Measurements from ENCODE around the gene TMEM175.

Gene TMEM175

DNA sequence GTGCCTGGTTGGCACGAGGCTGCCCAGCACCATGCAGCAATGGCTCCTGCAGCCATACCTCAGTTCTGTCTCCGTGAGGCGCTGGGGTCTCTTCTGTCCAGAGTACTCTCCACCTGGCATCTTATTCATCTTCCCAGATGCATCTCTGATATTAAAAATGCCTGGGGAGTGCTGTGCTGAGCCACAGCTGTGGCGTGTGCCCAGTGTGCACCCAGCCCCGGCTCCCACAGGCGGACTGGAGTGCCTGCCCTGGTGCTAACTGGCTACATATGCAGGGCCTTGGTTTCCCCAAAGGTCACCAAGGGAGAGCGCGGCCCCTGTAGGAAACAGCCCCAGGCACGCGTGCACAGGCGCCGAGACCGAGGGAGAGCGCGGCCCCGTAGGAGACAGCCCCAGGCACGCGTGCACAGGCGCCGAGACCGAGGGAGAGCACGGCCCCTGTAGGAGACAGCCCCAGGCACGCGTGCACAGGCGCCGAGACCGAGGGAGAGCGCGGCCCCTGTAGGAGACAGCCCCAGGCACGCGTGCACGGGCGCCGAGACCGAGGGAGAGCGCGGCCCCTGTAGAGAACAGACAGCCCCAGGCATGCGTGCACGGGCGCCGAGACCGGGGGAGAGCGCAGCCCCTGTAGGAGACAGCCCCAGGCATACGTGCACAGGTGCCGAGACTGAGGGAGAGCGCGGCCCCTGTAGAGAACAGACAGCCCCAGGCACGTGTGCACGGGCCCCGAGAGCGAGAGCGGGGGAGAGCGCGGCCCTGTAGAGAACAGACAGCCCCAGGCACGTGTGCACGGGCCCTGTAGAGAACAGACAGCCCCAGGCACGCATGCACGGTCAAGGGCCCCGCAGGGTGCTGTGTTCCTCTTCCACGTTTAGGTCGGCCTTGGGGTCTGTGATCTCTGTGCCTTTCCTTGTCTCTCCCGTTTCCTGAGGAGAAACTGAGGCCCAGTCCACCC is 14.5 kb downstream of the TMEM175 start:
- no peak for TF ChIP-seq CTCF (IDR thresholded peaks at IDR 0.05; ENCODE audit: low read depth, low read length, missing control alignments)
- no peak overlapping the region for H3K4me3 ChIP-seq (ENCODE audit: low read depth, low read length)
- DNase-seq (ENCODE audit: low read depth), result no peak

DNA sequence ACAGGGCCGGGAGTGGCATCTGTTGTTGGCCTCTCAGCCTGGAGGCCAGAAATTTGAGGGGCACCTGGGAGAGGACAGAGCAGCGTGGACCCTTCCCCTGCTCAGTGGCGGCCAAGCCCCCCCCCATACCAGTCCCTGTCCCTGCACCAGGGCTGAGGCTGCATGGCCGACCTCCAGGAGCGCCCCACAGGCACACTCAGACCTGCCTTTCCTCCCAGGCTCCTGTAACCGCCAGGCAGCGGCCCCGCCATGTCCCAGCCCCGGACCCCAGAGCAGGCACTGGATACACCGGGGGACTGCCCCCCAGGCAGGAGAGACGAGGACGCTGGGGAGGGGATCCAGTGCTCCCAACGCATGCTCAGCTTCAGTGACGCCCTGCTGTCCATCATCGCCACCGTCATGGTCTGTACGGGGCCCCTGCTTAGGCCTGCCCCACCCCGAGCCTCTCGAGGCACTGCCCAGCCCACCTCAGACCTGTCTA is 15.3 kb downstream of the TMEM175 start:
- no peak overlapping the region for H3K4me3 ChIP-seq (ENCODE audit: low read depth, low read length)
- TF ChIP-seq CTCF (IDR thresholded peaks at IDR 0.05; ENCODE audit: low read depth, low read length, missing control alignments), result no peak
- no peak for DNase-seq (ENCODE audit: low read depth)

DNA sequence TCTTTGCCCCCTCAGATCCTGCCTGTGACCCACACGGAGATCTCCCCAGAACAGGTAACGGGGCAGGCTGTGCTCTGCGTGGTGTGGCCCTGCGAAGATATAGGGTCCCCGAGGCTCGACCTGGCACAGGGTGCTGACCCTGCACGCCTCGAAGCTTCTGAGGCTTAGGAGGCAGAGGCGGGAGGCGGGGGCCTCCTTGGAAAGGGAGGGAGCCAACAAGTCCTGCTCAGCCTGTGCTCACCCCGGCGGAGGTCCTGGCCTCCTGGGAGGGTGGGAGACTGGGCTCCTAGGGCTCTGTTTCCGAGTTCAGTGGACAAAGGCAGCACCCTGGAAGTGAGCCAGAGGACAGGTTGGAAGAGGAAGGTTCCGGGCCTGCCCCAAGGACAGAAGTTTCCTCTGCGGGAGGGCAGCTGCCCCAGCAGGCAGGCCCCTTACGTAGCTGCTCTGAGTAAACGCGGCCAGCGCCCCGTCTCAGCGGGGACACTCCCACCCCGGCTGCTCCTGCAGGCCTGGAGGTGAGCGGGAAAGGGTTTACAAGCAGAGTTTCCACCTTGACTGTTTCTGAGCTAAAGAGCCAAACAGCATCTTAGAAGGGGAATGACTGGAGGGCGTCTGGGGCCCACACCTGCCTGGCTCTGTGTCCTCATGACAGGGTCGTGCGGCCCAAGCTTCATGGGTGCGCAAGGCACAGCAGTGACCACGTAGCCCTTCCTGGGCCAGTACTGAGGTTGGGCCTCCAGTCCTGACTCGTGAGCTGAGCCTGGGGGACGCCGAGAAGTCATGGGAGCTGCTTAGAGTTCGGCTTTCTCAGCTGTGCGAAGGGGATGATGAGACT is 16.1 kb downstream of the TMEM175 start:
- DNase-seq (ENCODE audit: low read depth), result no peak
- TF ChIP-seq CTCF (IDR thresholded peaks at IDR 0.05; ENCODE audit: low read depth, low read length, missing control alignments), result no peak

DNA sequence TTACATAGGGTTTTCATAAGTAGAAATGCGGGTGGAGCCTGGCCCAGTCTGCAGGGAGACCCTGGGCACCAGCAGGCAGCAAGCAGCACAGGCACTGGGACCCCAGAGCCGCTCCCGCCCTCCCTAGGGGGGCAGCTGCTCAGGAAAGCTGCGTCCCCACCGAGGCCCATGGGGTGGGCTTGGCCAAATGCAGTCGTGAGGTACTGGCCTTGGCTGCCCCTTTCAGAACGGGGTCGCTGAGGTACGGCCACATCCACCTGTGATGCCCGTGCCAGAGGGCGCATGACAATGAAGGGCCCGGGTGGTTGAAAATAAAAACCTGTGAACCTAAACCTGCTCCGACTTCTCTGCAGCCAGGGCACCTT is 16.7 kb downstream of the TMEM175 start:
- TF ChIP-seq CTCF (IDR thresholded peaks at IDR 0.05; ENCODE audit: low read depth, low read length, missing control alignments), result no peak
- no peak overlapping the region for H3K4me3 ChIP-seq (ENCODE audit: low read depth, low read length)
- DNase-seq (ENCODE audit: low read depth), result no peak

More for the DNA sequence above, 16.1 kb downstream of the TMEM175 start:
- H3K4me3 ChIP-seq (ENCODE audit: low read depth, low read length), result no peak overlapping the region

GRCh38 chr4:949656-950055 is 17.4 kb downstream of the TMEM175 start:
- no peak for TF ChIP-seq CTCF (IDR thresholded peaks at IDR 0.05; ENCODE audit: low read depth, low read length, missing control alignments)
- no peak overlapping the region for H3K4me3 ChIP-seq (ENCODE audit: low read depth, low read length)
- no peak for DNase-seq (ENCODE audit: low read depth)

DNA sequence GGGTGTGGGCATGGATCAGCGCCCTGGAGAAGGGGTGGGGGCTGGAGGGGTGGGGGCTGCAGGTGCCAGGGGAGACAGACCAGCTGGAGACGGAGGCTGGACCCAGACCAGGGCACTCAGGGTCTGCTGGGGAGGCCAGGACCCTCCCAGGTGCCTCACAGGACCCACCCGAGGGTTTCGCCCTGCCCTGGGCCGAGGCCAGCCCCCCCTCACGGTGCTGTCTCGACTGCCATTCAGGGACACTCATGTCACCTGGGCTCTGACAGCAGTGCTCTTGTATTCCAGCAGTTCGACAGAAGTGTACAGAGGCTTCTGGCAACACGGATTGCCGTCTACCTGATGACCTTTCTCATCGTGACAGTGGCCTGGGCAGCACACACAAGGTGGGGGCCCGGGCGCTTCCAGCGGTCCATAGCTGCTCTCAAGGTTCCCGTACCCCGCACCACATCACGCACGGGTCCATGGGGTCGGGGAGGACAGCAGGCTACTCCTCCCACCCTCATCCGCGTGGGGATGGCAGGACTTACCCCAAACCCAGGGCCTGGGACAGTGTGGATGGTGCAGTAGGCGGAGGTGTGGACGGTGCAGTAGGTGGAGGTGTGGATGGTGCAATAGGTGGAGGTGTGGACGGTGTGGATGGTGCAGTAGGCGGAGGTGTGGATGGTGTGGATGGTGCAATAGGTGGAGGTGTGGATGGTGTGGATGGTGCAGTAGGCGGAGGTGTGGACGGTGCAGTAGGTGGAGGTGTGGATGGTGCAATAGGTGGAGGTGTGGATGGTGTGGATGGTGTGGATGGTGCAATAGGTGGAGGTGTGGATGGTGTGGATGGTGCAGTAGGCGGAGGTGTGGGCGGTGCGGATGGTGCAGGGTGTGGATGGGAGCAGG is 18.1 kb downstream of the TMEM175 start:
- DNase-seq (ENCODE audit: low read depth), result no peak
- TF ChIP-seq CTCF (IDR thresholded peaks at IDR 0.05; ENCODE audit: low read depth, low read length, missing control alignments), result no peak
- H3K4me3 ChIP-seq (ENCODE audit: low read depth, low read length), result no peak overlapping the region
